Left renal pelvis (tissue), 4 donors: ENCODE data around the gene TRPV5. TPM values are rescaled to one million over a fixed set of nuclear protein-coding genes. Genes with fewer than 3 reads are reported as not detected.

Source experiments
- DNase-seq, 4 donors: peaks; one replicate each; pipeline ENCODE4 v3.0.0-alpha.2; 2013; ENCODE audit warnings: low read depth in 4 of 4, low spot score in 3 of 4
- polyA plus RNA-seq, 4 donors: library from polyadenylated mRNA; unstranded; fragments of 120-200 nt; gene quantifications; one replicate each; pipeline ENCODE4 v1.2.1, GENCODE V29; 2013; ENCODE audit not compliant: insufficient read length in 4 of 4

Gene TRPV5
- polyA plus RNA-seq, 4 donors, result 0.05 to 1.8 (median 1.2) TPM

DNA sequence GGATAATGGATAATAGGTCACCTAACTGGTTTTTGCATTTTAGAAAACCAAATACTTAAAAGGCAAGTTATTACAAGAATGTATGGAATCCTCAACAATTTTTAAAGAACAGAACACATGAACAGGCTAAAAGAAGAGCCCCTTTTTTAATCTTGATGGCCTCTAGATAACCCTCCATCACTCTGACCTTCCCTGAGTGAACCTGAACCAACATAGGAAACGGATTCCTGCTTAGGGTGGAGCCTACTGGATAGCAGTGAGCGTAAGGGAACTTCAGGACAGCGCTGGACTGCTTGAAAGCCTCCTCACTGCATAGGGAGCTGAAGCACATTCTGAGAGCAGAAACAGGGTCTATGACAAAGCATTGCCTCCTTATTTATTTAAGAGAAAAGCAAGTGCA is 20.5 kb downstream of the TRPV5 start:
- DNase-seq, result no peak

GRCh38 chr7:142910481-142910880 is 23.1 kb downstream of the TRPV5 start:
- DNase-seq, result no peak

DNA sequence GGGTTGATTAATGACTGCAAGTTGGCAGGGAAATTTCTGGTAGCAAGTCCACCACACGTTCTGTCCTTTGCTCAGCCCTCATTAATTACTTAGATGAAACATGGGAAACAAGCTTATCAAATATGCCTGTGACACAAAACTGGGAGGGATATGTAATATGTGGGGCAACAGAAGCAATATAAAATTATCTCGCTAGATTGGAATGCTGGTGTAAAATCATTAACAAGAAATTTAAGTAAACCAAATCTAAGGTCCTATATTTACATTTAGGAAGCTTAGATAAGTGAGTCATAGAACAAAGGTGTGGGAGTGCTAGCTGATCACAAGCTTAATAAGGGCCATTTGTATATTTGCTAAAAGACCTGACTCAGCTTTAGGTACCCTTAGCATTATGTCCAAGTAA is 23.5 kb downstream of the TRPV5 start:
- DNase-seq, result no peak

- DNase-seq, result no peak
Observed at GRCh38 chr7:142908921-142909890, 24.3 kb downstream of the TRPV5 start.

DNA sequence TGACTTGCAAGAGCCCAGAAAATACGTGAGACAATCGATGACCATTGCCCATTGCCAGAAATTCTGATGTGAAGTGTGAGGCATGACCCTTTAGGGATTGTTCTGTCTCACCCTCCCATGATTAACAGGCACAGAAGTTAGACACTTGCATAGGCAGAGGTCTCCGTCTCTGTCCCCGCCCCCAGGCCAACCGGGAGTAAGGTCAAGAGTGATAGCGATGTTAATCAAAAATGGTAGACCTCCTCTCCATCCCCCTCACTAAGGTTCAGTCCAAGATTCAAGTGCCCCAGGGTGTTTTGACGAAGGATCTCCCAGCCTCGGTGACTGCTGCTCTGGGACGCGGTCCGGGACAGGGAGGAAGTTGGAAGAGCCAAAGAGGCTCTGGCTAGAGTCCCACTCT is 25.3 kb downstream of the TRPV5 start:
- no peak for DNase-seq

GRCh38 chr7:142906643-142907042 is 26.9 kb downstream of the TRPV5 start:
- no peak for DNase-seq

DNA sequence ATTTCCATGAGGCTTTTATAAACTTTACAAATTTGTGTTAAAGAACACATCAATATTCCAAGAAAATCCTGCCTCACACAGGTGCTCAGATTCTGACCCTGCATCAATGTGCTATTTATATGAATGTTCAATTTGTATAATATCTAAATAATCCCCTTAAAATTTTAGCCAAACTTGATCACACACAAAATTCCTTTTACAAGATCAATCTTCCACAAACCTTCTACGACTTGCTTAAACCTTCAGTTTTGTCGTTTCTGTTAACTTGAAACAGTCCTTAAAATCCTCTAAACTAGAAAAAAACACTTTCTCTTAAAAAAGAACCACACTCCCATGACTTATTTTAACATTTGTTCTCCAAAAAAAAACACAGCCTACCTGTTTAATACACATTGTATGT is 27.8 kb downstream of the TRPV5 start:
- no peak for DNase-seq

- DNase-seq, result no peak
Observed at GRCh38 chr7:142904128-142904527, 29.4 kb downstream of the TRPV5 start.

DNA sequence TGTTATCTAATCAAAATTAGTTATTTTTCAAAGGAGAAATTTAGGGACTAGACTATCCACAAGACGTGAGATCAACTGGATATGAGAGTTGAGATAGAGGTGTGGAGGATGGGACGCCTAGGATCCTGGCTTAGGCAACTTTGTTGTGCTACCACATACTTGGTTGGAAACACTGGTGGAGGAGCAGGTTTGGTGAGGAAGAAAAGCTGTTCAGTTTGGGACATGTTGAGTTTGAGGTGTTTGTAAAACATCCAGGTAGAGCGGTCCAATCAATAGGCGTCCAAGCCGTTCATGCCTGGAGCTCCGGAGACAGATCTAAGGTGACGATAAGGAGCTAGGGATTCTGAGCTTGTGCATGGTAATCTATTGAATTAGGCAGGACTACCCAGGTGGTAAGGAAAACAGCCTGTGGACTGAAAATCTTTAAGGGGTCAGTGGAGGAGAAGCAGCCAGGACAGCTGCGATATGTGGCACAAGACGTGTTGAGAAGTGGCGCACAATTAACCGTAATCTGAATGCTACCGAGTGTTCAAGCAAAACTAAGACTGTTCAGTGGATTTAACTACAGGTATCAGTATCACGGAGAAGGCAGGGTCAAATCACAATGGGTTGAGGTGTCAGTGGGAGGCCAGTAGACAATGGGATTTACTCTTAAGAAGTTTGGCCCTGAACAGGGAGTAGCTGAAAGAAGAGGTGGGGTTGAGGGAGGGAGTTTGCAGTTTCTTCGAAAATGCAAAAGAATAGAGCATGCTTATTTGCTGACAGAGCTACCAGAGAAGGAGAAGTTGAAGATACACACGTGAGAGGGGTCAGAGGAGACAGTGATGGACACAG is 31.9 kb downstream of the TRPV5 start:
- DNase-seq, result no peak

DNA sequence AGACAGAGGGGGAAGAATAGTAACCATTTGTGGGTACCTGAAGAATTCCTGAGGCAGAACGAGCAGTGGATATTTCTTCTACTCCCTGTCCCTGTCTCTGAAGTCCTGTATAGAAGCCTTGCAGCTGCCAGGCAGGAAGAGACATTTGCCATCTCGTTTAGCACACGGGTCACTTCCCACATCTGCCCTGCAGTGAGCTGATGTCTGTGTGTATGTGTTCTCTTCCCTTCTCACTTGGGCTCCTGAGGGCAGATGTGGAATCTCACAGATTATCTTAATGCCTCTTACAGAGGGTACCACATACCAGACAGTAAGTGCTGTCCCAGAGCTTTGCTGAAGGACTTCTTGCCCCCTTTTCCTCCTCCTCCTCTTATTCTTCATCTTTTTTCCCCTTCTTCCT is 33.9 kb downstream of the TRPV5 start:
- DNase-seq, result no peak

DNA sequence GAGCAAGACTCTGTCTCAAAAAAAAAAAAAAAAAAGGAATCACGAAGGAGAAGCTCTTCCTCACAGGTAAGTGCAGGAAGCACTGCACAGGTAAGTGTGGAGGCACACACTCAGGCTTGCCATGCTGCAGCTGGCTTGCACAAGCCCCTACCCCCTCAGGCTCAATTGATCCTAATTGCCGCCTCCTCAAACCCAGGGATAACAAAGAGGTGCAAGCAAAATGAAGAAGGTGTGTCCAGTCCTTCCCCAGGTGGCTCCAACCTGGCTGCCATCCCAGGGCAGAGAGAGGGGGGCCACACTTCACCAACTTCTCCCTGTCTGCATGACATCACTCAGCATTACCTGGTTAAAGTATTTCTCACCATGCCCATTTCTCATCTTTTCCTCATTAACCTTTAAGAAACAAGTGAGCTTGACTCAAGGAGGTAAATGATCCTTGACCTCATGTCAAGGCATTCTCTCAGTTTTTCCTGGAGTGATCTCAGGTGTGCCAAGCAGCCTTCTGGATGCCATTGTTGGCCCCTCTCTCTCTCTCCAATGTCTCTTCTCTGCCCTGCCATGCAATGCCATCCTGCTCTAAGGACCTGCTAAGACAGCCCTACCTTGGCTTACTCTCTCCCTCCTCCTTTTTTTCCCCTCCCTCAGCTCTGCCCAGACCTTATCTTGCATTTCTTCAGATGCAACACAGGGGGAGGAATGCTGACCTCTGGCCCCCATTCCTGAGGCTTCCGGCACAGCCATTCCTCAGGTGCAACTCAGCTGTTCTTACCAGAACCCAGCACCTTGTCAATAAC is 35.0 kb downstream of the TRPV5 start:
- DNase-seq, result no peak

DNA sequence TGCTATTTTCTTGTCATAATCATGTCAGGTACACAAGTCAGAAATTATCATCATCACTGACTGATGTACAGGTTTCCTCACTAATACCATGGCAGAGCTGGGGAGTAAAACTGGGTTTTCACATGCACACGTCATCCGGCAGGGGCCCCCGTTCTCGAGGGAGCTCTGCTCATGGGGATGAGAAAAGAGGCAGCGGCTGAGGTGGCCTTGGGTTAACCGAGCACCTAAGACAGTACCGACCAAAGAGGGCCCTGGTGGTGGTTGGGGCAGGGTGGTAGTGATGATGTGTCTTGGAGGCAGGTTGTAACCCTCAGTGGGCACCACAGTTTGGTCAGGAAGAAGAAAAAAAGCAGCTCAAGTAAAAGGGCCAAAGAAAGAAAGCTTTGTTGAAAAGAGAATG is 35.9 kb downstream of the TRPV5 start:
- DNase-seq, result no peak

- DNase-seq, result no peak
Observed at GRCh38 chr7:142896741-142897379, 36.7 kb downstream of the TRPV5 start.

GRCh38 chr7:142896151-142896550 is 37.4 kb downstream of the TRPV5 start:
- no peak for DNase-seq

- no peak for DNase-seq
Observed at GRCh38 chr7:142894985-142895593, 38.5 kb downstream of the TRPV5 start.

- no peak for DNase-seq
Observed at GRCh38 chr7:142894112-142894984, 39.2 kb downstream of the TRPV5 start.

DNA sequence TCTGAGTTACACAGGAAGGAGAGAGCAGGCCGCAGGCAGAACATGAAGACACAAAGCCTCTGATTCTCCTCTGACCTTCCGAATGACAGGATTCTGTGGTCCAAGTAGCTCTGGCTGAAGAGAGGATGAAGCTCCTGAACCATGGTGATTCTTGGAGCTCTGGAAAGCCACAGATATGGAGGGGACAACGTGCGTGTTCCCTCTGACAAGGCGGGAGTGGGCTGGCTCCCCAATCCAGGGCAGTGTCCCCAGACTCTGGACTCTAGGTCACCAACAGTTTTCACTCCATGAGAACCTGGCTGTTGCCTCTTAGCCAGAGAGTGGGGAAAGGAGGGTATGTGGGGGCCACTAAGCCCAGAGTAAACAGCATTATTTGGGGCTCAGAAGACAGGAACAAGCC is 40.6 kb downstream of the TRPV5 start:
- DNase-seq, result no peak

DNA sequence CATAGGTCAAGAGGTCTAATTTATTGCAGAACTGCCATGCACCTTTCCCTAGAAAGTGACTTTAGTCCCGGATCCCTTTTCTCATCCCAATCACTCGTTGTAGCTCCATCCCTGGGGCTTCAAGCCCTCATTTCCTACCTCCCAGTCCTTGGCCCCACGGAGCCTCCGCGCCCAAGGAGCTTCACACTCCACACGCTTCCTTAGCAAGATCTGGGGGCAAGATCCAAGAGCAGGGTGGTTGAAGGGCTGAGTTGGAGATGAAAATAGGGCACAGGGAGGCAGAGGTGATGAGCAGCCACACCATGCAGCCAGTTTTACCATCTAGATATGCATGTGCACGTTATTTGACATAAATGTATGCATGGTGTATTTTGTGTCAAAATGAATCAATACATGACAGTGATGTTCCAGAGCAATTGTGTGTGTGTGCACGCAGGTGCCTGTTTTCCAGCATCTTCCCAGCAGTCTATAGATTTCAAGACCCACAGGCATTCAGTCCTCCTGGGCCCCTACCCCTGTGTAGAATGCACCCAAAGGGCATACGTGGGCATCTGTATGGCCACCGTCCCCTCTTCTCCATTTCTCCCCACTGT is 42.0 kb downstream of the TRPV5 start:
- DNase-seq, result no peak
